Muscle layer of colon (tissue), 2 donors: Measurements from ENCODE around the gene EIF4A3.

Source experiments
- H3K27ac ChIP-seq: one replicate; pipeline ENCODE4 v1.7.0; 2013; ENCODE audit warnings: low read depth, mild to moderate bottlenecking, low read length, moderate library complexity
- H3K27me3 ChIP-seq, 2 donors: one replicate each; pipeline ENCODE4 v1.7.0; 2013; ENCODE audit warnings: low read length in 2 of 2, mild to moderate bottlenecking in 2 of 2; ENCODE audit not compliant: insufficient read depth in 2 of 2, control insufficient read depth in 1 of 2
- H3K36me3 ChIP-seq: one replicate; pipeline ENCODE4 v1.7.0; 2013; ENCODE audit warnings: mild to moderate bottlenecking, low read length; ENCODE audit not compliant: insufficient read depth
- H3K4me1 ChIP-seq: one replicate; pipeline ENCODE4 v1.7.0; 2013; ENCODE audit warnings: mild to moderate bottlenecking, low read length; ENCODE audit not compliant: insufficient read depth
- H3K4me3 ChIP-seq, 2 donors: one replicate each; pipeline ENCODE4 v1.7.0; 2013; ENCODE audit warnings: low read length in 2 of 2, low read depth in 1 of 2, mild to moderate bottlenecking in 1 of 2, moderate library complexity in 1 of 2
- H3K9ac ChIP-seq: one replicate; pipeline ENCODE4 v1.7.0; 2013; ENCODE audit warnings: low read length
- H3K9me3 ChIP-seq: one replicate; pipeline ENCODE4 v1.7.0; 2013; ENCODE audit warnings: mild to moderate bottlenecking, low read length
- donor health status: abdominal sarcoma.
- donor health status: Adenocarcinoma of cecum.

The EIF4A3 gene

GRCh38 chr17:80151333-80151732 is 4.4 kb upstream of the EIF4A3 start:
- Histone ChIP-seq H3K36me3 (no peaks in the 10 kb centered on the region), H3K4me3 (no peak overlapping the region), H3K9ac (no peak overlapping the region), H3K27ac (no peak overlapping the region), H3K27me3 (no peaks in the 10 kb centered on the region), H3K9me3 (no peaks in the 10 kb centered on the region), H3K4me1 (peaks cover 6% of the 10 kb centered on the region)

- peak overlapping the region; percentile 85 for H3K27ac ChIP-seq
- H3K27me3 ChIP-seq, result no peaks in the 10 kb centered on the region
- peaks cover 27% of the 10 kb centered on the region for H3K36me3 ChIP-seq
- H3K9ac ChIP-seq, result peak overlapping the region; percentile 51
- H3K9me3 ChIP-seq, result no peaks in the 10 kb centered on the region
- peaks cover 16% of the 10 kb centered on the region for H3K4me1 ChIP-seq
- peak overlapping the region; percentile 90 to 99 for H3K4me3 ChIP-seq
These were observed 550 bp downstream of the EIF4A3 start for GRCh38 chr17:80146121-80147034.

GRCh38 chr17:80145076-80146075 is 1.6 kb downstream of the EIF4A3 start:
- peak overlapping the region; percentile 51 for H3K9ac ChIP-seq
- H3K4me3 ChIP-seq, result peak overlapping the region; percentile 90 to 99
- H3K36me3 ChIP-seq, result peaks cover 32% of the 10 kb centered on the region
- no peaks in the 10 kb centered on the region for H3K9me3 ChIP-seq
- H3K4me1 ChIP-seq, result peaks cover 16% of the 10 kb centered on the region
- H3K27ac ChIP-seq, result peak overlapping the region; percentile 85
- H3K27me3 ChIP-seq, result no peaks in the 10 kb centered on the region

- Histone ChIP-seq H3K4me1 (peaks cover 11% of the 10 kb centered on the region), H3K36me3 (peaks cover 57% of the 10 kb centered on the region), H3K4me3 (no peak overlapping the region), H3K27ac (no peak overlapping the region), H3K27me3 (no peaks in the 10 kb centered on the region), H3K9me3 (no peaks in the 10 kb centered on the region), H3K9ac (no peak overlapping the region)
These were observed 4.0 kb downstream of the EIF4A3 start for GRCh38 chr17:80142929-80143328.

GRCh38 chr17:80141463-80142165 is 5.3 kb downstream of the EIF4A3 start:
- no peak overlapping the region for H3K4me3 ChIP-seq
- H3K27me3 ChIP-seq, result no peaks in the 10 kb centered on the region
- H3K9me3 ChIP-seq, result no peaks in the 10 kb centered on the region
- peaks cover 10% of the 10 kb centered on the region for H3K4me1 ChIP-seq
- H3K27ac ChIP-seq, result no peak overlapping the region
- no peak overlapping the region for H3K9ac ChIP-seq
- peaks cover 70% of the 10 kb centered on the region for H3K36me3 ChIP-seq

GRCh38 chr17:80138856-80139426 is 8.0 kb downstream of the EIF4A3 start:
- Histone ChIP-seq H3K4me1 (no peaks in the 10 kb centered on the region), H3K4me3 (no peak overlapping the region), H3K9me3 (no peaks in the 10 kb centered on the region), H3K9ac (no peak overlapping the region), H3K27me3 (no peaks in the 10 kb centered on the region), H3K27ac (no peak overlapping the region), H3K36me3 (peaks cover 84% of the 10 kb centered on the region)

- Histone ChIP-seq H3K36me3 (peaks cover 74% of the 10 kb centered on the region), H3K9ac (no peak overlapping the region), H3K4me1 (no peaks in the 10 kb centered on the region), H3K4me3 (no peak overlapping the region), H3K9me3 (no peaks in the 10 kb centered on the region), H3K27me3 (no peaks in the 10 kb centered on the region), H3K27ac (no peak overlapping the region)
These were observed 9.8 kb downstream of the EIF4A3 start for GRCh38 chr17:80137131-80137530.

- Histone ChIP-seq H3K9me3 (no peaks in the 10 kb centered on the region), H3K27me3 (no peaks in the 10 kb centered on the region), H3K4me3 (no peak overlapping the region), H3K27ac (no peak overlapping the region), H3K4me1 (no peaks in the 10 kb centered on the region), H3K36me3 (peaks cover 43% of the 10 kb centered on the region), H3K9ac (no peak overlapping the region)
These were observed 13.3 kb downstream of the EIF4A3 start for GRCh38 chr17:80133626-80133970.

GRCh38 chr17:80132906-80133625 is 13.9 kb downstream of the EIF4A3 start:
- Histone ChIP-seq H3K4me3 (no peak overlapping the region), H3K36me3 (peaks cover 37% of the 10 kb centered on the region), H3K27me3 (no peaks in the 10 kb centered on the region), H3K9ac (no peak overlapping the region), H3K4me1 (no peaks in the 10 kb centered on the region), H3K9me3 (no peaks in the 10 kb centered on the region), H3K27ac (no peak overlapping the region)

- no peak overlapping the region for H3K27ac ChIP-seq
- H3K9ac ChIP-seq, result no peak overlapping the region
- no peaks in the 10 kb centered on the region for H3K9me3 ChIP-seq
- H3K4me1 ChIP-seq, result no peaks in the 10 kb centered on the region
- H3K4me3 ChIP-seq, result no peak overlapping the region
- peaks cover 17% of the 10 kb centered on the region for H3K36me3 ChIP-seq
- H3K27me3 ChIP-seq, result no peaks in the 10 kb centered on the region
These were observed 15.9 kb downstream of the EIF4A3 start for GRCh38 chr17:80130992-80131391.
